NCI-H146 treated with DMSO at 0.1 percent for 48 hours (cell line): ENCODE results near the gene SSPN.

Experiments used
- DNase-seq: peaks from one replicate; lab custom pipeline; 2025; ENCODE audit not compliant: unreplicated experiment; lab: John Stamatoyannopoulos, UW

The SSPN gene

DNA sequence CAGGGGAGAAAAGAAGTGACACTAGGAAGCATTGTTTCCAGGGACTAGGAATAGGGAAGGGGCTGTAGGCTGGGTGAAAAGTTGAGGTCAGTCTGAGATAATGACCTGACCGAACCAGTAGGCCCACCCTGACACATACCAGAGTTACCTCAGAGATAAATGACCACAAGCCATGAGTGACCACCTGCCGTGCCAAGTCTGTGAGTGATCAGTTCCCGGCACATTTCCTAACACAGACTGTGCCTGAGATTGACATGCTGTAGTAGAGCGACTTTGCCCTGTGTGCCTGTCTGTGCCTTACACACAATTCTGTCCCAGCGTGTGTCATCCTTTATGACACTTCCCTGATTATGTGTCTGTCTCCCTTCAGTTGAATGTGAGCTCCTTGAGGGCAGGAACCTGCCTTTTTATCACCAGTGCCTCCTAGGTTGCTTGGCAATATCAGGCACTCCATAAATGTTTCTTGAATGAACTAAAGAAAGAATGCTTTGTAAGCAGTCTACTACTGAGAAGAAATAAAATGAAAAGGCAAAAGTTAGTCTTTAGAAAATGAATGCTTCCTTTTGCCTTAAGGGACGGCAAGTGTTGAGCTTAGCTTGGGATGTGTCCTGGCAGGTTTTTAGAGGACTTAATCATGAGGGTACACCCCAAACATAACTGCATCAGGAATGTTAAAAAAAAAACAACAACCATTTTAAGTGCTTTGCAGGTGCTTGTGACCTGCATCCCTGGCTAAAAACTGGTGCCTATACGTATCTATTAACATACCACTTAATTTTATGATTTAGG lies 9.6 kb upstream of the SSPN start:
- no peak for DNase-seq

DNA sequence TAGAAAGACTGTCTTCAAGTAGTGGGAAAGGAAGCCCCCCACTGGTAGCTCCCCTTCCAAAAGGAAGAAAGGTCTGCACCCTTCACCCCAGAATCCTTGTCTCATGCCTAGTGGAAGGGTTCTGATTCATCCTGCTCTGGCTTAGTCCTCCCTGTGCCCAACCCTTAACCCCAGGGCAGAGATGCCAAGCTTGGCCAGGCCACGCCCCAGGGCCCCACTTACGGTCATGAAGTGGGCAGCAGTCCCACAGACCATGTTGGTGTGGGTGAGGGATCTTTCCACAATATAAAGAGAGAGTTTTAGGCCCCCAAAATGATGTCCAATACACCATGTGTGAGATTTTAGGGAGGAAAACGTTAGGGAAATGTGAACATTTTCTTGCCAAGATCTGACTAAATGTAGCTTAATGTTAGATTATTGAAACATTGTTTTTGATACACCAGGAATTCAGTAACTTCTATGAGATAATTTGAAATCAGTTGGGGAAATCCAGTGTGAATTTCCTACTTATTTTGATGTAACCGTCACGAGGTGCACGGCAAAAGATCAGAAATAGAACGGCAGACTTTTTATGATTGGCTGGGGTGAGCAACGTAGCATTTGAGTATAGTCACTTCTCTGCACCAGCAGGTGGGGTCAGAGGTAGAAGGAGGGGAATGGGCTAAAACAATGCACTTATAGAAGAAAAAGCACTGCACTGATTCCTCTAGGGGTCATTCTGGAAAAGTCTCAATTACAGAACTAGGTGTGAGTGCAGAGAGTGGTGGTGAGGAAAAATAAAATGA lies 8.2 kb upstream of the SSPN start:
- DNase-seq: no peak

DNA sequence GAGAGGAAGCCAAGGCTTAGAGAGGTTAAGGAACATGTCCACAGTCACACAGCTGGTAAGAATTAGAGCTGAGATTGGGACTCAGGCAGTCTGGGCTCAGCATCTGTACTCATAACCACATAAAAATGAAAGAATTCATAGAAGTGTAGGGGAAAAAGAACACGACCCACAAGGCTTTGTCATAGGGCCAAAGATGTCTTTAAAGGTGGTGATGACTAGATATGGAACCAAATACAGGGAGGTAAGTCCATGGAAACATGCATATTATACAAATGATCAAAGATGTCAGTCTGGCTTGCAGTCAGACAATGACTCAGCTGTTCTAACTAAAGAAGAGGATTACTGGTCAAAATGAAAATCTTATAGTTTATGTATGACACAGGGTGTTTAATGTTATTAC lies 7.2 kb upstream of the SSPN start:
- DNase-seq: no peak

DNA sequence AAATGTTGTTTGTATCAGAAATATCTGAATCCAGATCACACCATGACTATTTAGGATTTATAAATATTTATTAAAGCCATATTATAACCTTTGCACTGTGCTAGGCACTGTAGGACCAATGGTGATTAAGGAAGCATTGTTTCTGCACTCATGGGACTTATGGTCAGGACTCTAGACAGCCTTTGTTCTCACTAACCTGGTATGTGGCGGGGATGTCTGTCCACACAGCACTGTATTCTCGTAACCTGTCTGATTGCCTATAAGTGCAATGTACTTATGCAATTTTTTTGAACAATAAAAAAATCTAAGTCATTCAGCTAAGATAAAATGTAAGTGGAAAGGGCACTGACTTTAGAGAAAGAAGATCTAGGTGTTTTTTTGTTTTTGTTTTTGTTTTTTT lies 6.7 kb upstream of the SSPN start:
- DNase-seq: no peak

DNA sequence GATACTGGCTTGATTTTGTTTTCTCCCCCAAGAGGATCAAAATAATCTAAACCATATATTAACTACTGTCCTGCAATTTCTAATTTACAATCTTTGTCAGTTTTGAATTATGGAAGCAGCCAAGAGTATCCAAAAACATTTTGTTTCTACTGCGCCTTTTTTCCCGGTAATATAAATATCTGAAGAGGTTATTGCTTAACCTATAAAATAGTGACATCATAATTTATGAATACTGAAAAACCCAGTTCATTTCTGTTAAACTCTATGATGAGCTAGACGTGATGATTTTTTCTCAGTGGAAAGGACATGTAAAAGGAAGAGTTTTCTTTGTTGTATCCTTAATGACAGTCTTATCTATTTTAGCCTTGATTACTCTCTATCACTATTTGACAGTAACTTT lies 3.2 kb upstream of the SSPN start:
- no peak for DNase-seq

DNA sequence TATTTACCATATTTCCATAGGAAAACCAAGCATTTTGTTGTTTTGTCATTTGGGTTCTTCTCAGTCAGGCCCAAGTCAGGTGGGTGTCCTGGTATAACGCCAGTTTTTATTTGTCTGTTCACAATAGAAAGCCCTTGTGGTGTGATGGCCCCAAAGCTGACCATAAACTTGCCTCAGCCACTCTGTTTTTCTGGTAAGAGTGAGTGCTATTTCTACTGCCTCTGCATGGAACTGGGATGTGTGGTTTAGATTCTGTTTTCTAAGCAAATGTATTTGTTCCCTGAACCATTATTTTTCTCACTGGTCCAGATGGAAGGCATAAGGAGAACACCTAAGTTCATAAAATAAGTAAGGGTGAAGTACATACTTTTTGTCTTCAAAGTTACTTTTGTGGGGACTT lies 1.8 kb upstream of the SSPN start:
- DNase-seq: no peak

DNA sequence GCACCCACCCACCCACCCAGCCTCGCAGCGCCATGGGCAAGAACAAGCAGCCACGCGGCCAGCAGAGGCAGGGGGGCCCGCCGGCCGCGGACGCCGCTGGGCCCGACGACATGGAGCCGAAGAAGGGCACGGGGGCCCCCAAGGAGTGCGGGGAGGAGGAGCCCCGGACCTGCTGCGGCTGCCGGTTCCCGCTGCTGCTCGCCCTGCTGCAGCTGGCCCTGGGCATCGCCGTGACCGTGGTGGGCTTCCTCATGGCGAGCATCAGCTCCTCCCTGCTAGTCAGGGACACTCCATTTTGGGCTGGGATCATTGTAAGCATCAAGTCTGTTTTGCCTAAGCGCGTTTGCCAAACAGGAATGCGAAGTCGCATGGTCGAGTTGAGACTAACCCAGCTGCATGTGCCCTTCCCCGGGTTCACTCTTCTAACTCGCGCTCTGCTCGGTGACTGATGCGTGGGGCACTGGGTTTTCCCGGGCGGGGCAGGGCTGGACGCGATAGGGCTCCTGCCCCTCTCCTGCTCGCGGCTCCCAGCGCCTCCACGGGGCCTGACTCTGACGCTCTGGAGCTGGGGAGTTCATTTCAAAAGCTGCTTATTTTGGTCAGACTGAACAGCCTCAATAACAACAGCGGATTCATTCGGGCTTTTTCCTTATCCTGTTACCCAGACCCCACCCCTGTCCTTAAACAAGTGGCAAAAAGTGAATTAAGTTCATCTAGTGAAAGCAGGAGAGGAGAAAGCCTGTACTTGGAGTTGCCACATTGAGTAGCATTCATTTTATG lies 458 bp downstream of the SSPN start:
- no peak for DNase-seq

DNA sequence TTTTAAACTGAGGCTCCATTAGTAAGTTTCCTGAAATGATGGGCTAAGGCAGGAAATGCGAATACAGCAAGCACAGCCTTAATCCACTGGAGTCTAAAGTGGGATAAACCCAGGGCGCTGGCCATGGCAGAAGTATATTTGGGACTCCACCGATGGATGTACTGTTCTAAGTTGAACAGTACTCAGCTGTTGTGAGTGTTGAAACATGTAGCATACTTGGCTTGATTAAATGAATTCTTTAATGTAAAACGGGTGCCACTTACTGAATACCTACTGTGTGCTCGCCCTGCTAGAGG lies 996 bp downstream of the SSPN start:
- no peak for DNase-seq

DNA sequence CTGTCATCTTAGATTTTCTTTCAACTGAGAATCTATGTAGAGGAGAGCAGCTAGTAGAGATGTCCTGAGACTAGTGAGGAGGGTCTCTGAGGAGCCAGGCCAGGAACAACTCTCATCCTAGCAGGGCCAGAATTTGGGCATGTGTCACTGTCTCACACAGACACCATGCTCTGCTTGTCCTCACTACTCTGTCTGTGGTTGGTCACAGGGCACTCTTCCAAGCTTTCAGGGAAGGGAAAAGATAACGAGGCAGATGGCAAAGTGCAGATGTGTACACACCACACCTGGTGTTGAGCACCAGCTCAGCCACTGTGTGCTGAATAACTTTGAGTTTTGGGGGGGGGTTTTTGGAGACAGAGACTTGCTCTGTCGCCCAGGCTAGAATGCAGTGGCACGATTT lies 2.5 kb downstream of the SSPN start:
- no peak for DNase-seq

DNA sequence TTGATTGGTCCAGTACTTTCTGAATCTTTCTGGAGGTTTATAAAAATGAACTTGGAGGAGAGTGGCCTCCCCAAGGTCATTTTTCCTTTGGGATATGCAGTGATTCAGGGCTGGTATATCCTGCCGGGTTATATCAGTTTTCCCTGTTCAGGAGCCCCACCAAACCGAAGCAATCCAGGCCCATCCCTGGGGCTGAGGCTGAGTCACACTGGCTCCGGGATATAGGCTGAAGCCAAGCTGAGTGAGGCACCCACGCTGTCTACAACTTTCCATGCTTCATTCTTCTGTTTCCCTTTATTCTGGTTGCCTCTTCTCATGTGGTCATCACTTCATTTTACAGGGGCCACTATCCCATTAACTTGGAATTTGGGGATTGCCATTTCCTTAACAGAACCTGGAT lies 3.4 kb downstream of the SSPN start:
- no peak for DNase-seq

DNA sequence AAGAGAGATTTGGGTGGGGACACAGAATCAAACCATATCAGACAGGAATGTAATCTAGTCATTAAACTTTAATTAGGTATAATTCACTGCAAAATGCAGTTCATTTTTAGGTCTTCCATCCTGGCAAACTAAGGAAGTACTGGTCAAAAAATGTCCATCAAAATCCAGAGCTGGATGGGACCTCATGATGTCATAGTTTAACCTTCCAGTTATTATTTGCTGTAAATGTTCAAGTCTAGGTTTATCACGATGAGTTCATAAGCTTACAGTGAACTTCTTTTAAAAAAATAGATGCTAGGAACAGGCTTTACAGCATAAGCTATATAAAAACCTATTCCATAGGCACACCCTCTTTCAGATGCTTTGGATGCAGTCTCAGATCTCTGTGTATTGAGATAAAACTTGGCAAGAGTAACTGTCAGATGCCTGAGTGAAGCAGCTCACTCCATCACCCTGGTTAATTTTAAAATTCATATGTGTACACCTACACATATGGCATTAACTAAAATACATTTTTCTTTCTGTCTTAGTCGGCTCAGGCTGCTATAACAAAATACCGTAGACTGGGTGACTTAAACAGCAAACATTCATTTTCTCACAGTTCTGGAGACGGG lies 7.9 kb downstream of the SSPN start:
- no peak for DNase-seq

DNA sequence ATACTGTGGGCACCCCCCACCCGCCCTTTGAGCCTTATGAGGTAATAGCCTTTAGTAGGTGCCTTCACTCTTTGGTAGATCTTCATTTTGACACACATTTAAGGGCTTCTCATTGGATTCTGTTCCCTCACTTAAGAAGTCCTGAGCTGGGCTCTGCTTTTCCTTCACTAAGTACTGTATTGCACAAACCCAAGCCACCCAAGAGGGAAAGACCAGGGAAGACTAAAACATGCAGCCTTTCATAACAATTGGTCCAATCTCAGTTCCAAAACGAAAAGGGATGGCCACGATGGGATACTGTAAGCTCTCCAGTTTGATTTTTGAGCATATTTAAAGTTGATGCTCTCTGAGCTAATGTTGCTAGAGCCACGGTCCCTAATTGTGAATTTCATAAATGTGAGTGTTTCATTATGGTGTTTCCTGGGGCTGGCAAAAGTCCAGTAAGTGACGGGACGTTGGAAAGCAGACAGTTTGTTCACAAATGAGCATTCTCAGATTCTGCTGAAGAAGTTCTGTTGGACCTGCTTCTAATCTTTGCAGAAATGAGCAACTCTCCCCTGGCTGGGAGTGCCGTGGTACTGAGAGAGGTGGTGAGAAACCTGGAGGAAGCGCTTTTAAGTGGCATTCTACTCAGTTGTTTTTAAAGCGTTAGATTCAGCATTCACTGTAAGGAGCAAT lies 9.4 kb downstream of the SSPN start:
- no peak for DNase-seq

DNA sequence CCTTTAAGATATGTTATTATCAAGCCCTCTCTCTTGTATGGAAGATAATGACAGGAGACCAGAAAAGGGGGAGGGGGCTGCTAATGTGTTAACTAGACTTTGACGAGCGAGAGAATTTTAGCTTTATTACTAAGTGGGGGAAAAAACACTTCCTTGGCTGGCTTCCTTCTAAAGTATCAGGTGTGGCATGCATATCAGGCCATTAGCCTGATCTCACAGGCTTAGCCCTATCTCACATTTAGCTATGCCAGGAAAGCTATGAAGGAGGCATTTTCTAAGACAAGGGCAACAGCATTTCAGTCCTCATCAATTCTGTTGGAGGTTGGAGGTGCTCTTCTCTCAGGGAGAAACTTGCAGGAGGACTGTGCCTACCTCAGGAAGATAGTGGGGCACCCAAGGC lies 9.9 kb downstream of the SSPN start:
- DNase-seq: no peak

DNA sequence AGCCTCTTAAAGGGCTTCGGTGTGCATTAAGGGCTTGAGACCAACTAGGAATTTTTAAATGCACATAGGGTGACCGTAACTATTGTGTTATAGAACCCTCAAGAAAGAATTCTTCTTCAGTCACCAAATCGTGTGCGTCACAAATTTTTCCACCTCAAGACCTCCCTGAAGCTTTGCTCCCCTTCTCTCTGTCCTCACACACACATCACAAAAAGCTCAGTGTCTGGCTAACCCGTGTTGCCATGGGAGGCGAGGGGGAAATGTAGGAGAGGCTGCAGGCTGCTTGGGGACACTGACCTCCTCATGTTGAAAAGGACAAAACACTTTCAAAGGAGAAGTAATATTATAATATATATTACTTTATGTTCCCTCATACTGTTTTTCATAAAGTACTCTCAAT lies 10.6 kb downstream of the SSPN start:
- no peak for DNase-seq

DNA sequence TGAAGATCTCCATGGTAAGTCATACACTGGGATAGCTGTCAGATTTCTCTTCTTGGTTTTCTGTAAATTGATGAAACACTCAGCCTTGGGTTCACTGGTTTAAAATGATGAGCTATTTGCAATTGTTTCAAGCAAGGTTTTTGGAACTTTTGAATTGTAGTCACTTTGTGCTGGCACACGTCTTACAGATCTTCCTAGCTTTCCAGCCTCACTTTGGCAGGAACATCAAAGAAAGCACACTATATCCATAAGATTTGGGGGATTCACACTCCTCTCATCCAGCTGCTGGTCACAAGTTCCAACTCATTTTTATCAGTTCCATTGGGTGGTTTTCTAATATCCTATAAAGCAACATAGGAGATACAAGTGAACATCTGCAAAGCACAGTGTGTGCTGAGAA lies 16.0 kb downstream of the SSPN start:
- DNase-seq: no peak

DNA sequence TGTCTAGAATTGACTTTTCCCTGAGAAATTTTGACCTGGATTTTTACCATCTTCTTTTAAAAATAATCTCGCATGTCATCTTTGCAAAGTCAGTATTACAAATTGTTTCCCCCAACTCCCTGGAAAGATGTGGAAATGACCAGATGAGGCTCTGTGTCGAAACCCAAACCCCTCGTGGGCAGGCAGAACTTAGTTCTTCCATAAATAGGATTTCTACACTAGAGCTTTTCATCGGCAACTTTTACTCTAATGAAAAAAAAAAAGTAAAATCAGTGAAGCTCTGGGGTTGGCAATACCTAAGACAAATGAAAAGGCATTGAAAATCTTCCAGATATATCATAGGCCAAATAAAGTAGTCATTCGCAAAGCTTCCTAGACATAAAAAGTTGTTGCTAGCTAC lies 17.0 kb downstream of the SSPN start:
- no peak for DNase-seq

DNA sequence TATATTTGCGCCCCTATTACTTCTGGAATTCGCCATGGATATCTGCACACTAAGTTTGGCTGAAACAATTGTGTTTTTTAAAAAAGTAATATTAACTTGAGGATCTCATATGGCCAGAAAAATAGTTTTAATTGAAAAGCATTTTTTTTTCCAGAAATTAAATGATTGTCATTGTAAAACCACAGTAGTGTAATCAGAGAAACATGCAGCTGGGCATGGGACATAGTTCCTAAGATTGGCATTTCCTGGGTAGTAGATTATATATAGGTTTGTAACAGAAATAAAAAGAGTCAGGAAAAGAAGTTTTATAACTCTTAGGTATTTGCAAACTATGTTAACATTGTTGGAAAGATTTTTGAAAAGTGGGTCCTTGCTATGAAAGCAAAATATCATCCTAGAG lies 17.6 kb downstream of the SSPN start:
- no peak for DNase-seq

DNA sequence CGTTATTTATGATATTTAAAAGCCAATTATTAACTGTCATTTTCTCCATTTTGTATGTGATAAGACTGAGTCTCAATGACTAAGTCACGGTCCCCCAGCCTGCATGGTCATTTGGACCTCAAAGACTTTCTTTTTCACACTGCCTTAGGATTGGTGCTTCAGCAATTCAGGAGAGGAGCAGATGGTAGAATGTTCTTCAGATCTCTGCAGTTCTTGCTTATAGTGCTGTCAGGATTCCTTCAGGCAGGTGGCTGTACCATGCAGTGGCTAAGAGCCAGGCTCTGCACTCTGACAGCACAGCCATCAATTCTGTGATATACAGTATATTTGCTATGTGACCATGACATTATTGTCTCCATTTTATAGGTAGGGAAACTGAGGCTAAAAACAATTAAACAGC lies 18.7 kb downstream of the SSPN start:
- DNase-seq: no peak

DNA sequence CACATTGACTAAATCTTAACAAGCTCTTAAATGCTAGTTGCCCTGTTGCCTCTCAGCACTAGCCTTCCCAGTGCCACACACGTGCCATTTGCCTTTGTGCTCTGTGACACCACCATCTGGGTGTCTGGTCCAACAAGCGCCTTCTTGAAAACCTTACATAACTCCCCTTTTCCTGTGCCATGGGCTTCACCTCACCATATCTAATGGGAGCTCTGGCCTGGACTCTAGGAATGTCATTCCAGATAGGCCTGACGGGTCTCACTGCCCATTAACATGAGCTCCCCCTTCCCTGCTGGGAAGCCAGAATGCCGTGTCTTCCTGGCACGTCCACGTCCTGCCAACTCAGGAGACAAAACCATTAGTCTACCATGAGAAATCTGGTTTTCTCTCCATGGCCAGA lies 24.4 kb downstream of the SSPN start:
- no peak for DNase-seq

DNA sequence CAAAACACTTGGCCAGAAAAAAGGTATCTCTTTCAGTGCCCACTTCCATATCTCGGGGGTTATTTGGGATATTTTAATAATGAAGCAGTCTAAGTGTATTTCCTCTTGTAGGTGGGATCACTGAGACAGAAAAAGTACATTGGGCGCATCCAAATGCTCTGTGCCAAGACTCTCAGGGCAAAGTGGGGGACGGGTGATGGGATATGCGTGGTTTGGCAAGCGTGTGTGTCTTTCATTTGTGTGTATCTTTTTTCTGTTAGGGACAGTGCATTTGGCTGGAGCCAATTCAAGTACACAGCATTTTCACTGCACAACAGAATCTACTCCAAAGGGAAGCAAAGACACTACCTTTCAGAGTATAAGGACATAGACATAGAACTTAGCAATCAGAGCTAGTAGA lies 29.3 kb downstream of the SSPN start:
- DNase-seq: no peak

DNA sequence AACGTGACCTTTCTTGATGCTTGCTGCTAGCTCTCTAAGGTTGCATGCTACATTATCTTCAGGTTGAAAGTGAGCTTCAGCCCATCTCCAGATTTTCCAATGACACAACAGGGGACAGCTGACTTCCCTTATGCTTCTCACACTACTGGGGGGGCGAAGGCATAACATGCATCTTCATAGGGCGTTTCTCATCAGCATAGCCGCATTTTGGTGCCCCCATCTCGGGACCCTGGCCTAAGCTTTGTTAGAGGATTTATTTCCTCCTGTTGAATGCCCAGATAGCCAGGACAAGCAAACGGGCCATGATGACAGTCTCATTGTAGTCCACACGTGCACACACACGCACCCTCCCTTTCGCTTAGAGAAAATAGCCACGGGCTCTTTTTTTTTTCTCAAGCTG lies 30.7 kb downstream of the SSPN start:
- no peak for DNase-seq
